ENCODE data around the gene COG3. TPM values are rescaled to one million over a fixed set of nuclear protein-coding genes. Genes with fewer than 3 reads are reported as not detected.
A peak's percentile ranks its signal among the peaks of the same experiment; 100 is the strongest.

COG3 gene
- total and polyA plus RNA-seq, 7 experiments from 2014 or later = 26.5 to 50.1 (median 43.2) TPM

- ATAC-seq (no peak), DNase-seq (no peak)
- H3K27ac ChIP-seq (ENCODE audit: low read depth, low read length) = no peak overlapping the region
- no peaks in the 10 kb centered on the region for H3K27me3 ChIP-seq (ENCODE audit: control insufficient read depth in 2 of 2, insufficient read depth in 2 of 2, low read length in 2 of 2)
- Mint-ChIP-seq H3K36me3 (no peaks in the 10 kb centered on the region), H3K27ac (no peak overlapping the region), H3K4me1 (no peaks in the 10 kb centered on the region), H3K4me3 (no peak overlapping the region), H3K9me3 (no peaks in the 10 kb centered on the region), H3K27me3 (no peaks in the 10 kb centered on the region)
- no peak overlapping the region for H3K4me3 ChIP-seq (ENCODE audit: low read length)
- no peaks in the 10 kb centered on the region for H3K4me1 ChIP-seq (ENCODE audit: control insufficient read depth in 2 of 2, insufficient read depth in 2 of 2, low read length in 2 of 2)
- no peaks in the 10 kb centered on the region for H3K9me3 ChIP-seq (ENCODE audit: control insufficient read depth in 2 of 3, low read length in 3 of 3)
- CTCF ChIA-PET = no interaction called here
- H3K36me3 ChIP-seq (ENCODE audit: control insufficient read depth in 2 of 3, insufficient read depth in 3 of 3, low read length in 3 of 3) = no peaks in the 10 kb centered on the region
- POLR2A ChIA-PET = no interaction called here
- intact Hi-C loops (cut with micrococcal nuclease) = no loop called here
These were observed 30.0 kb upstream of the COG3 start for GRCh38 chr13:45434556-45435371.

GRCh38 chr13:45436332-45436731 lies 28.4 kb upstream of the COG3 start:
- Histone ChIP-seq H3K9me3 (ENCODE audit: control insufficient read depth in 2 of 3, low read length in 3 of 3) (no peaks in the 10 kb centered on the region), H3K27me3 (ENCODE audit: control insufficient read depth in 2 of 2, insufficient read depth in 2 of 2, low read length in 2 of 2) (no peaks in the 10 kb centered on the region), H3K4me1 (ENCODE audit: control insufficient read depth in 2 of 2, insufficient read depth in 2 of 2, low read length in 2 of 2) (no peaks in the 10 kb centered on the region), H3K27ac (ENCODE audit: low read depth, low read length) (no peak overlapping the region), H3K4me3 (ENCODE audit: low read length) (no peak overlapping the region), H3K36me3 (ENCODE audit: control insufficient read depth in 2 of 3, insufficient read depth in 3 of 3, low read length in 3 of 3) (no peaks in the 10 kb centered on the region)
- intact Hi-C loops (cut with micrococcal nuclease) = no loop called here
- no peaks in the 10 kb centered on the region for H3K36me3 Mint-ChIP-seq
- CTCF ChIA-PET = no interaction called here
- no peaks in the 10 kb centered on the region for H3K27me3 Mint-ChIP-seq
- DNase-seq (no peak), ATAC-seq (no peak)
- no peaks in the 10 kb centered on the region for H3K9me3 Mint-ChIP-seq
- POLR2A ChIA-PET = no interaction called here
- H3K4me1 Mint-ChIP-seq = peaks cover 0 to 4% (median under 1%) of the 10 kb centered on the region in 7 donors
- H3K27ac Mint-ChIP-seq = no peak overlapping the region
- H3K4me3 Mint-ChIP-seq = no peak overlapping the region

- H3K4me1 ChIP-seq (ENCODE audit: control insufficient read depth in 2 of 2, insufficient read depth in 2 of 2, low read length in 2 of 2) = peaks cover 0 to 3% of the 10 kb centered on the region in 2 donors
- H3K27me3 ChIP-seq (ENCODE audit: control insufficient read depth in 2 of 2, insufficient read depth in 2 of 2, low read length in 2 of 2) = no peaks in the 10 kb centered on the region
- no peaks in the 10 kb centered on the region for H3K36me3 ChIP-seq (ENCODE audit: control insufficient read depth in 2 of 3, insufficient read depth in 3 of 3, low read length in 3 of 3)
- H3K27me3 Mint-ChIP-seq = no peaks in the 10 kb centered on the region
- H3K36me3 Mint-ChIP-seq = no peaks in the 10 kb centered on the region
- no peaks in the 10 kb centered on the region for H3K9me3 ChIP-seq (ENCODE audit: control insufficient read depth in 2 of 3, low read length in 3 of 3)
- H3K4me1 Mint-ChIP-seq = peaks cover 2 to 10% (median 7%) of the 10 kb centered on the region in 7 donors
- no peak overlapping the region for H3K4me3 ChIP-seq (ENCODE audit: low read length)
- intact Hi-C loops (cut with micrococcal nuclease) = no loop called here
- DNase-seq (no peak), ATAC-seq (no peak)
- no peaks in the 10 kb centered on the region for H3K9me3 Mint-ChIP-seq
- no peak overlapping the region for H3K27ac ChIP-seq (ENCODE audit: low read depth, low read length)
- no peak overlapping the region for H3K4me3 Mint-ChIP-seq
- H3K27ac Mint-ChIP-seq = no peak overlapping the region
- CTCF ChIA-PET = no interaction called here
- POLR2A ChIA-PET = no interaction called here
These were observed 27.8 kb upstream of the COG3 start for GRCh38 chr13:45436953-45437352.

- ATAC-seq (no peak), DNase-seq (no peak)
- H3K4me3 Mint-ChIP-seq = no peak overlapping the region
- no peaks in the 10 kb centered on the region for H3K27me3 ChIP-seq (ENCODE audit: control insufficient read depth in 2 of 2, insufficient read depth in 2 of 2, low read length in 2 of 2)
- H3K27ac Mint-ChIP-seq = peak overlapping the region in 1 of 9 donors; percentile 69
- intact Hi-C loops (cut with micrococcal nuclease) = no loop called here
- H3K4me1 ChIP-seq (ENCODE audit: control insufficient read depth in 2 of 2, insufficient read depth in 2 of 2, low read length in 2 of 2) = peaks cover 0 to 3% of the 10 kb centered on the region in 2 donors
- CTCF ChIA-PET = no interaction called here
- H3K27ac ChIP-seq (ENCODE audit: low read depth, low read length) = no peak overlapping the region
- H3K9me3 ChIP-seq (ENCODE audit: control insufficient read depth in 2 of 3, low read length in 3 of 3) = no peaks in the 10 kb centered on the region
- peaks cover 5 to 12% (median 8%) of the 10 kb centered on the region in 7 donors for H3K4me1 Mint-ChIP-seq
- no peaks in the 10 kb centered on the region for H3K27me3 Mint-ChIP-seq
- no peaks in the 10 kb centered on the region for H3K36me3 ChIP-seq (ENCODE audit: control insufficient read depth in 2 of 3, insufficient read depth in 3 of 3, low read length in 3 of 3)
- POLR2A ChIA-PET = no interaction called here
- H3K36me3 Mint-ChIP-seq = peaks cover 0 to under 1% (median 0%) of the 10 kb centered on the region in 5 donors
- H3K9me3 Mint-ChIP-seq = no peaks in the 10 kb centered on the region
- no peak overlapping the region for H3K4me3 ChIP-seq (ENCODE audit: low read length)
These were observed 26.8 kb upstream of the COG3 start for GRCh38 chr13:45437947-45438346.

GRCh38 chr13:45439008-45439407 lies 25.7 kb upstream of the COG3 start:
- ChIA-PET POLR2A (no interaction called here), CTCF (no interaction called here)
- DNase-seq (no peak), ATAC-seq (no peak)
- Mint-ChIP-seq H3K4me3 (no peak overlapping the region), H3K4me1 (peaks cover 5 to 14% (median 8%) of the 10 kb centered on the region in 7 donors), H3K27ac (no peak overlapping the region), H3K36me3 (peaks cover 0 to 5% (median 0%) of the 10 kb centered on the region in 5 donors), H3K27me3 (no peaks in the 10 kb centered on the region), H3K9me3 (no peaks in the 10 kb centered on the region)
- H3K27me3 ChIP-seq (ENCODE audit: control insufficient read depth in 2 of 2, insufficient read depth in 2 of 2, low read length in 2 of 2) = no peaks in the 10 kb centered on the region
- no peaks in the 10 kb centered on the region for H3K36me3 ChIP-seq (ENCODE audit: control insufficient read depth in 2 of 3, insufficient read depth in 3 of 3, low read length in 3 of 3)
- intact Hi-C loops (cut with micrococcal nuclease) = no loop called here
- peaks cover 0 to 3% of the 10 kb centered on the region in 2 donors for H3K4me1 ChIP-seq (ENCODE audit: control insufficient read depth in 2 of 2, insufficient read depth in 2 of 2, low read length in 2 of 2)
- H3K4me3 ChIP-seq (ENCODE audit: low read length) = no peak overlapping the region
- H3K9me3 ChIP-seq (ENCODE audit: control insufficient read depth in 2 of 3, low read length in 3 of 3) = no peaks in the 10 kb centered on the region
- no peak overlapping the region for H3K27ac ChIP-seq (ENCODE audit: low read depth, low read length)

- H3K27ac ChIP-seq (ENCODE audit: low read depth, low read length) = no peak overlapping the region
- no peaks in the 10 kb centered on the region for H3K27me3 ChIP-seq (ENCODE audit: control insufficient read depth in 2 of 2, insufficient read depth in 2 of 2, low read length in 2 of 2)
- no peaks in the 10 kb centered on the region for H3K9me3 Mint-ChIP-seq
- H3K36me3 ChIP-seq (ENCODE audit: control insufficient read depth in 2 of 3, insufficient read depth in 3 of 3, low read length in 3 of 3) = no peaks in the 10 kb centered on the region
- H3K4me1 Mint-ChIP-seq = peaks cover 5 to 14% (median 8%) of the 10 kb centered on the region in 7 donors
- POLR2A ChIA-PET = no interaction called here
- peaks cover 0 to 5% (median 0%) of the 10 kb centered on the region in 5 donors for H3K36me3 Mint-ChIP-seq
- ATAC-seq = no peak
- H3K4me3 Mint-ChIP-seq = no peak overlapping the region
- DNase-seq = no peak
- H3K9me3 ChIP-seq (ENCODE audit: control insufficient read depth in 2 of 3, low read length in 3 of 3) = no peaks in the 10 kb centered on the region
- CTCF ChIA-PET = no interaction called here
- no peak overlapping the region for H3K27ac Mint-ChIP-seq
- H3K4me1 ChIP-seq (ENCODE audit: control insufficient read depth in 2 of 2, insufficient read depth in 2 of 2, low read length in 2 of 2) = peaks cover 0 to 3% of the 10 kb centered on the region in 2 donors
- intact Hi-C loops (cut with micrococcal nuclease) = loop anchor here in 1 of 2 donors (2.0 kb wide), 1 partner anchor 25 kb away; the partner anchor contains the start of gene COG3
- no peak overlapping the region for H3K4me3 ChIP-seq (ENCODE audit: low read length)
- peaks cover 0 to 4% (median 0%) of the 10 kb centered on the region in 5 donors for H3K27me3 Mint-ChIP-seq
These were observed 24.8 kb upstream of the COG3 start for GRCh38 chr13:45439781-45440462.
